Keratinocyte (primary cell): ENCODE results near the gene NR3C2.

Source experiments
- EZH2 ChIP-seq: IDR thresholded peaks from one replicate; pipeline ENCODE4 v1.6.1; 2012; ENCODE audit warnings: inconsistent platforms, mild to moderate bottlenecking, low read length, moderate library complexity
- TF ChIP-seq, protein P1 (sequence below), 3 experiments: IDR thresholded peaks in 1 of 3; conservative IDR thresholded peaks in 1 of 3; optimal IDR thresholded peaks in 1 of 3; 2 replicates in 2 of 3; 3 replicates in 1 of 3; pipeline versions ENCODE3 to v1.5.1; 2011; ENCODE audit warnings: low read length in 3 of 3, mild to moderate bottlenecking in 3 of 3, moderate library complexity in 2 of 3, control low read depth in 1 of 3, inconsistent platforms in 1 of 3; ENCODE audit not compliant: insufficient read depth in 2 of 3; ENCODE audit errors: extremely low read depth in 1 of 3

- TF ChIP-seq, protein P1, sequence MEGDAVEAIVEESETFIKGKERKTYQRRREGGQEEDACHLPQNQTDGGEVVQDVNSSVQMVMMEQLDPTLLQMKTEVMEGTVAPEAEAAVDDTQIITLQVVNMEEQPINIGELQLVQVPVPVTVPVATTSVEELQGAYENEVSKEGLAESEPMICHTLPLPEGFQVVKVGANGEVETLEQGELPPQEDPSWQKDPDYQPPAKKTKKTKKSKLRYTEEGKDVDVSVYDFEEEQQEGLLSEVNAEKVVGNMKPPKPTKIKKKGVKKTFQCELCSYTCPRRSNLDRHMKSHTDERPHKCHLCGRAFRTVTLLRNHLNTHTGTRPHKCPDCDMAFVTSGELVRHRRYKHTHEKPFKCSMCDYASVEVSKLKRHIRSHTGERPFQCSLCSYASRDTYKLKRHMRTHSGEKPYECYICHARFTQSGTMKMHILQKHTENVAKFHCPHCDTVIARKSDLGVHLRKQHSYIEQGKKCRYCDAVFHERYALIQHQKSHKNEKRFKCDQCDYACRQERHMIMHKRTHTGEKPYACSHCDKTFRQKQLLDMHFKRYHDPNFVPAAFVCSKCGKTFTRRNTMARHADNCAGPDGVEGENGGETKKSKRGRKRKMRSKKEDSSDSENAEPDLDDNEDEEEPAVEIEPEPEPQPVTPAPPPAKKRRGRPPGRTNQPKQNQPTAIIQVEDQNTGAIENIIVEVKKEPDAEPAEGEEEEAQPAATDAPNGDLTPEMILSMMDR (optimal IDR thresholded peaks at IDR 0.05 in 1 of 3, IDR thresholded peaks at IDR 0.05 in 1 of 3, conservative IDR thresholded peaks at IDR 0.05 in 1 of 3; ENCODE audit: extremely low read depth in 1 of 3, insufficient read depth in 2 of 3, low read length in 3 of 3) = no peak
- no peak for TF ChIP-seq EZH2
Measured at GRCh38 chr4:148076964-148077363, 365.2 kb downstream of the NR3C2 start.
